Dendritic cell treated with granulocyte-macrophage colony-stimulating factor and Interleukin-4, amounts not matched to agents 40 ng/mL and 50 ng/mL, for 4 days (primary cell): Measurements from ENCODE around the gene RNGTT.

Experiments used
- H3K27ac Mint-ChIP-seq: one replicate; pipeline ENCODE4 v1.8.0; 2022; ENCODE audit warnings: mild to moderate bottlenecking, mixed read lengths
- H3K27me3 Mint-ChIP-seq: one replicate; pipeline ENCODE4 v1.8.0; 2022; ENCODE audit warnings: mild to moderate bottlenecking, mixed read lengths
- H3K36me3 Mint-ChIP-seq: one replicate; pipeline ENCODE4 v1.8.0; 2022; ENCODE audit warnings: low read depth, mixed read lengths
- H3K4me1 Mint-ChIP-seq: one replicate; pipeline ENCODE4 v1.8.0; 2022; ENCODE audit warnings: low read depth, mixed read lengths
- H3K4me3 Mint-ChIP-seq: one replicate; pipeline ENCODE4 v1.8.0; 2022; ENCODE audit warnings: mild to moderate bottlenecking, moderate library complexity, mixed read lengths
- H3K9me3 Mint-ChIP-seq: one replicate; pipeline ENCODE4 v1.8.0; 2022; ENCODE audit warnings: mixed read lengths
- intact Hi-C: fragments of 100-400 bp; cut with micrococcal nuclease; formaldehyde crosslinking; loops from one replicate; pipeline ENCODE4 v1.15.0; 2022

The RNGTT gene

DNA sequence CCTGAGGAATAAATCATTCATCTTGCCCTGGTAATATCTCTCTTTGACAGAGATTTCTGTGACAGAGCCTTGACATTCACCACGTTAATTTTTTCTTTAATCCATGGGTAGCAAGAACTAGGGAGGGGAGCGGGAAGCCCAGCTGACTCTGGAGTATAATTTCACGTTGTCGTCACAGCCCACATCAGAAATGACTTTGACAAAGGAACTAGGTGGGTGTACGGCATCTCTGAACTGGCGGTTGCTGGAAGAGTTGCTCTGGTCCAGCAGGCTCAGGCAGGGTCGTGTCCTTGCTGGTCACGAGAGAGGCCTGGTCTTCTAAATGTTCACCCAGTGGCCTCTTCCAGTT lies 400.2 kb downstream of the RNGTT start:
- Mint-ChIP-seq H3K36me3 (no peaks in the 10 kb centered on the region), H3K27ac (no peak overlapping the region), H3K9me3 (peaks cover 7% of the 10 kb centered on the region), H3K27me3 (peaks cover 1% of the 10 kb centered on the region), H3K4me1 (no peaks in the 10 kb centered on the region), H3K4me3 (no peak overlapping the region)
- intact Hi-C loops, result no loop called here

DNA sequence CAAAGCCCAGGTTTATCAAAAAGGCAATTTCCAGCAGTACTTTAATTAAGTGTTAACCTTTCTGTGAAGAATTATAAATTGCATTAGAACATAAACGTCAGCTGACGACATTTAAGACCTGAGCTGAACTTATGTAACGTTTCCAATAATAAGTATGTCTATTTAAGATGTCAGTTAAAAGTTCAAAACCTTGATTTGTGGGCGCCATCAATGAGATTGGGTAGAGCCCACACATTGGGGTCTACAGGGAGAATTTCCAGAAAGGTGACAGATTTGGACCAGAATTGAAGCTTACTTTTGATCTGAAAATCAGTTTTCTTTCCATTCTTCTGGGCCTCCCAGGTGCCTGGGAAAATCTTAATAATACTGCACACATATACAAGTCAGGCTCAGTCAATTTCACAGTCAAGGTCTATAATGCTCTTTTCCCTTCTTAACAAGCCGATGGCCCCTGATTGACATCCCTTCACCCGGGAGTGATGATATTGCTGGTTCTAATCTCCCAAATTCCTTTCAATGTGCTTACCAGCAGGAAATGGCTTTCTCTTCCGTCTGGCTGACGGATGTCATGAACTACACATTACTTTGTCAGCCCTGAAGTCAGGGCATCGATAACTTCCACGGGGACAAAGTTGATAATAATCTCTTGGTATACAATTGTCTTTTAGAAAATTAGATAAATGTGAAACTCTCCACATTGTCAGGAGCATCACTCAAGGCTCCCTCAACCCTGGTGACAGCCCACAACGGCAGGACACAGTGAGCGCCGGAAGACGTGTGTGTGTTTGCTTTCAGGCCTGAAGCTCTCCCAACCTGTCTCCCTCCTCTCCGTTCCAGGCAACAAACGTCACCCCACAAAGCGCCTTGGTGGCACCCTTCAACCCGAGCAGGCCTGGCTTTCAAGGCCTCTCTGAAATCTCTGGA lies 400.8 kb downstream of the RNGTT start:
- H3K9me3 Mint-ChIP-seq, result peaks cover 7% of the 10 kb centered on the region
- no peak overlapping the region for H3K4me3 Mint-ChIP-seq
- H3K27ac Mint-ChIP-seq, result no peak overlapping the region
- H3K36me3 Mint-ChIP-seq, result no peaks in the 10 kb centered on the region
- intact Hi-C loops, result no loop called here
- no peaks in the 10 kb centered on the region for H3K4me1 Mint-ChIP-seq
- H3K27me3 Mint-ChIP-seq, result peaks cover 1% of the 10 kb centered on the region

DNA sequence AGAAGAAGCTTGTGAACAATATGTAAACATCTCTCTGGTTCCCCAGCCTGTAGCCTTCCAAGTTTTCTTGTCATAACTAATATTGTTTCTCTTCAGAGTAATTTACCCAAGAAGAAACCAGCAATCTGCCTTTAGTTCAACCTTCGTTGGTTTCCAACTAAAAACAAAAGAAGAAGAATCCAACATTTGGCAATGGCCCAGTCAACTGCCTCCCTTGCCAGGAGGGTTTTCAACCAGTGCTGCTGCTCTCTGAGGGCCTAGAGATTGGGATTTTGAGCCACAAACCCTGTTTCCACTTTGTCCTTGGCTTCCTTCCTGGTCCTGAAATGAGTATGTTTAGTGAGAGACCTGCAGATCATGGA lies 401.5 kb downstream of the RNGTT start:
- Mint-ChIP-seq H3K27ac (no peak overlapping the region), H3K4me3 (no peak overlapping the region), H3K9me3 (peaks cover 6% of the 10 kb centered on the region), H3K4me1 (no peaks in the 10 kb centered on the region), H3K27me3 (peaks cover 1% of the 10 kb centered on the region), H3K36me3 (no peaks in the 10 kb centered on the region)
- intact Hi-C loops, result no loop called here

DNA sequence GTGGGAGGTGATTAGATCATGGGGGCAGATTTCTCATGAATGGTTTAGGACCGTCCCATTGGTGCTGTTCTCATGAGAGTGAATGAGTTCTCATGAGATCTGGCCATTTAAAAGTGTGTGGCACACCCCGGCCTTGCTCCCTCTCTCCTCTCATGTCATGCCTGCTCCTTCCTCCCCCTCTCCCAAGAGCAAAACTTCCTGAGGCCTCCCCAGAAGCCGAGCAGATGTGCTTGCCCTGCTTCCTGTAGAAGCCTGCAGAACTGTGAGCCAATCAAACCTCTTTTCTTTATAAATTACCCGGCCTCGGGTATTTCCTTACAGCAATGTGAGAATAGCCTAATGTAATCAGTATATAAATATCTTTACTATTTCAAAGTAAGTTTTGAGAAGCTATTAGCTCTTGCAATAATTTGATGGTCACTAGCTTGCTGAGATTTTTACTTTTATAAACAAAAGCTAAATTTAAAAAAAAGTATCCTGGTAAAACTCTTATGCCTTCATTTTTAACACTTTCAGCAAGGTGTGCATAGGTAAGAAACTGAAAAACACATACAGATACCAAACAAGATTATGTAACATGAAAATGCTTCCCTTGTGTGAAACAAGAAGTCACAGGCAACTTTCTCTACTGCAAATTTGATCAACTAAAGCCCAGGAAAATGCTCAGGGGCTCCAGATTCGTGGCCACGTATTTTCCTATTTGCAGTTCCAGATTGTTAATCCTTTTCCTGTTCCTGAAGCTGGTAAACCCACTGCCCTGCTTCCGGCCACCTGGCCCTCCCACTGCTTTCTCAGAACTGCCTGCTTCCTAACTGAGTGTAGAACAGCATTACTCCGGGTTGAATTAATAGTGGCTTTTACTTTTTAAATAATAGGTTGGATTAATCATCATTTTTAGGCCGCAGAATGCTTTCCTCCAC lies 402.1 kb downstream of the RNGTT start:
- Mint-ChIP-seq H3K9me3 (no peaks in the 10 kb centered on the region), H3K36me3 (no peaks in the 10 kb centered on the region), H3K4me3 (no peak overlapping the region), H3K4me1 (no peaks in the 10 kb centered on the region), H3K27me3 (no peaks in the 10 kb centered on the region), H3K27ac (no peak overlapping the region)
- intact Hi-C loops, result no loop called here
